Esophagus muscularis mucosa (tissue), 3 donors: Measurements from ENCODE around the gene TMEM126B.

ENCODE experiments used
- CTCF ChIP-seq, 3 experiments: fragments of 200-600 bp in 2 of 3; fragments of 450-650 bp in 1 of 3; sonication (generic) in 2 of 3; IDR thresholded peaks; one replicate each; pipeline ENCODE4 v1.5.1; 2017 to 2019; ENCODE audit warnings: antibody characterized with exemption in 3 of 3, mild to moderate bottlenecking in 2 of 3, moderate library complexity in 1 of 3
- POLR2A ChIP-seq: fragments of 450-650 bp; IDR thresholded peaks from one replicate; pipeline ENCODE4 v1.6.1; 2017; ENCODE audit warnings: antibody characterized with exemption, moderate library complexity, mild to moderate bottlenecking, low read depth

- TF ChIP-seq CTCF (IDR thresholded peaks at IDR 0.05) (no peak), POLR2A (no peak)
Observed at GRCh38 chr11:85666687-85667086, 38.3 kb downstream of the TMEM126B start.
